GM21526 (cell line): Measurements from ENCODE around the gene CLSTN2.
"Not testable (repeated sequence)": the region's sequence is repeated elsewhere in the genome, so short reads cannot be mapped to it uniquely, and the experiment has no call there.

Experiments used
- ATAC-seq: cut with Tn5 transposase; IDR thresholded peaks from one replicate; pipeline ENCODE4 v1.9.1; 2021; ENCODE audit warnings: moderate library complexity; ENCODE audit not compliant: unreplicated experiment, low FRiP score

The CLSTN2 gene

GRCh38 chr3:140394488-140395133 lies 459.6 kb downstream of the CLSTN2 start:
- no peak for ATAC-seq

- no peak for ATAC-seq
Measured at GRCh38 chr3:140395134-140396075, 460.4 kb downstream of the CLSTN2 start.

- no peak for ATAC-seq
Measured at GRCh38 chr3:140396110-140396509, 461.1 kb downstream of the CLSTN2 start.

- no peak for ATAC-seq
Measured at GRCh38 chr3:140397847-140398246, 462.9 kb downstream of the CLSTN2 start.

GRCh38 chr3:140398387-140398786 lies 463.4 kb downstream of the CLSTN2 start:
- no peak for ATAC-seq

GRCh38 chr3:140399871-140400270 lies 464.9 kb downstream of the CLSTN2 start:
- no peak for ATAC-seq

GRCh38 chr3:140403079-140403478 lies 468.1 kb downstream of the CLSTN2 start:
- no peak for ATAC-seq

- no peak for ATAC-seq
Measured at GRCh38 chr3:140403608-140404007, 468.6 kb downstream of the CLSTN2 start.

GRCh38 chr3:140406655-140407054 lies 471.7 kb downstream of the CLSTN2 start:
- ATAC-seq, result no peak

GRCh38 chr3:140408252-140408651 lies 473.3 kb downstream of the CLSTN2 start:
- ATAC-seq, result no peak

GRCh38 chr3:140416666-140417065 lies 481.7 kb downstream of the CLSTN2 start:
- no peak for ATAC-seq

GRCh38 chr3:140420621-140421357 lies 485.8 kb downstream of the CLSTN2 start:
- no peak for ATAC-seq

- no peak for ATAC-seq
Measured at GRCh38 chr3:140421884-140422283, 486.9 kb downstream of the CLSTN2 start.

- no peak for ATAC-seq
Measured at GRCh38 chr3:140423146-140423545, 488.2 kb downstream of the CLSTN2 start.

GRCh38 chr3:140423574-140423973 lies 488.6 kb downstream of the CLSTN2 start:
- ATAC-seq, result not testable (repeated sequence)

- no peak for ATAC-seq
Measured at GRCh38 chr3:140424211-140424610, 489.2 kb downstream of the CLSTN2 start.

- ATAC-seq, result no peak
Measured at GRCh38 chr3:140424726-140425125, 489.7 kb downstream of the CLSTN2 start.

- no peak for ATAC-seq
Measured at GRCh38 chr3:140427786-140428185, 492.8 kb downstream of the CLSTN2 start.

- no peak for ATAC-seq
Measured at GRCh38 chr3:140428380-140428779, 493.4 kb downstream of the CLSTN2 start.

- no peak for ATAC-seq
Measured at GRCh38 chr3:140429791-140430190, 494.8 kb downstream of the CLSTN2 start.

- ATAC-seq, result no peak
Measured at GRCh38 chr3:140430494-140430893, 495.5 kb downstream of the CLSTN2 start.
